GM12875 (cell line): ENCODE results near the gene GLB1L2.
"Not testable (repeated sequence)": the region's sequence is repeated elsewhere in the genome, so short reads cannot be mapped to it uniquely, and the experiment has no call there.

Experiments used
- H3K4me3 ChIP-seq: one replicate; pipeline ENCODE4 v1.5.1; 2011; ENCODE audit warnings: low read depth, low read length, control low read depth
- CTCF ChIP-seq: IDR thresholded peaks from 2 replicates; pipeline ENCODE4 v1.5.1; 2011; ENCODE audit warnings: low read depth, mild to moderate bottlenecking, control low read depth, inconsistent platforms, low read length, moderate library complexity, borderline replicate concordance; ENCODE audit not compliant: insufficient read depth

The GLB1L2 gene, protein sequence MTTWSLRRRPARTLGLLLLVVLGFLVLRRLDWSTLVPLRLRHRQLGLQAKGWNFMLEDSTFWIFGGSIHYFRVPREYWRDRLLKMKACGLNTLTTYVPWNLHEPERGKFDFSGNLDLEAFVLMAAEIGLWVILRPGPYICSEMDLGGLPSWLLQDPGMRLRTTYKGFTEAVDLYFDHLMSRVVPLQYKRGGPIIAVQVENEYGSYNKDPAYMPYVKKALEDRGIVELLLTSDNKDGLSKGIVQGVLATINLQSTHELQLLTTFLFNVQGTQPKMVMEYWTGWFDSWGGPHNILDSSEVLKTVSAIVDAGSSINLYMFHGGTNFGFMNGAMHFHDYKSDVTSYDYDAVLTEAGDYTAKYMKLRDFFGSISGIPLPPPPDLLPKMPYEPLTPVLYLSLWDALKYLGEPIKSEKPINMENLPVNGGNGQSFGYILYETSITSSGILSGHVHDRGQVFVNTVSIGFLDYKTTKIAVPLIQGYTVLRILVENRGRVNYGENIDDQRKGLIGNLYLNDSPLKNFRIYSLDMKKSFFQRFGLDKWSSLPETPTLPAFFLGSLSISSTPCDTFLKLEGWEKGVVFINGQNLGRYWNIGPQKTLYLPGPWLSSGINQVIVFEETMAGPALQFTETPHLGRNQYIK

DNA sequence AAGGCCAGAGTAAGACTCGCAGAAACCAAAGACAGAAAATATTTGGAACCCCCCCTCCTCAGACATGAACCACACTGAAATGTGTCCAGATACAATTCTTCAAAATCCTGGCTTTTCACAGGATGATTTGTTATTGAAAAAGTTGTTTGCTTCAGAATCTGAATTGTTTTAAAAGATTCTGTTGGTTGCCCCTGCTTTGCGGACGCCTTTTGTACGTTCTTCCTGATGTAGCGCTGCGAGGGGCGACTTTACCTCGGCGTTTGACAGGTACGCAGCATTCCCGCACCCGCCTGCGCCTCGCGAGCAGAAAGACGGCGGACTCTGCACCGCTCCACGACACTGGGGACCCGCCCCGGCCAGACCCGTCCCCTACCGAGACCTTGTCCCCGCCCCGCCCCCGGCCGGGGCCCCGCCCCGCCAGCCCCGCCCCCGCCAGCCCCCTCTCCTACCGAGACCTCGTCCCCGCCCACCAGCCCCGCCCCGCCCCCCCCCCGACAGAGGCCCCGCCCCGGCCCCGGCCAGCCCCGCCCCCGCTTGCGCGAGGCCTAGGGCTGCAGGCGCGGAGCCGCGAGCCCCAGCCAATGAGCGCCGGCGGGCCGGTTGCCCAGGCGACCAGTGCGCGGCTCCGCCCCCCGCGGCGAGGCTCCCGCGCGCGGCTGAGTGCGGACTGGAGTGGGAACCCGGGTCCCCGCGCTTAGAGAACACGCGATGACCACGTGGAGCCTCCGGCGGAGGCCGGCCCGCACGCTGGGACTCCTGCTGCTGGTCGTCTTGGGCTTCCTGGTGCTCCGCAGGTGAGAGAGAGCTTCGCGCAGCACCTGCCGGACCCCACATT is at the start of gene GLB1L2:
Gene GLB1L2 (plus strand): TSS at position 635 of the 835 bp plus-strand sequence. CDS start 74 bp downstream, at position 709.
- TF ChIP-seq CTCF, result no peak
- peak within 1 kb of the TSS; percentile 41 for H3K4me3 ChIP-seq

GRCh38 chr11:134282121-134283045 is 49.4 kb upstream of the GLB1L2 start:
- no peak overlapping the region for H3K4me3 ChIP-seq

DNA sequence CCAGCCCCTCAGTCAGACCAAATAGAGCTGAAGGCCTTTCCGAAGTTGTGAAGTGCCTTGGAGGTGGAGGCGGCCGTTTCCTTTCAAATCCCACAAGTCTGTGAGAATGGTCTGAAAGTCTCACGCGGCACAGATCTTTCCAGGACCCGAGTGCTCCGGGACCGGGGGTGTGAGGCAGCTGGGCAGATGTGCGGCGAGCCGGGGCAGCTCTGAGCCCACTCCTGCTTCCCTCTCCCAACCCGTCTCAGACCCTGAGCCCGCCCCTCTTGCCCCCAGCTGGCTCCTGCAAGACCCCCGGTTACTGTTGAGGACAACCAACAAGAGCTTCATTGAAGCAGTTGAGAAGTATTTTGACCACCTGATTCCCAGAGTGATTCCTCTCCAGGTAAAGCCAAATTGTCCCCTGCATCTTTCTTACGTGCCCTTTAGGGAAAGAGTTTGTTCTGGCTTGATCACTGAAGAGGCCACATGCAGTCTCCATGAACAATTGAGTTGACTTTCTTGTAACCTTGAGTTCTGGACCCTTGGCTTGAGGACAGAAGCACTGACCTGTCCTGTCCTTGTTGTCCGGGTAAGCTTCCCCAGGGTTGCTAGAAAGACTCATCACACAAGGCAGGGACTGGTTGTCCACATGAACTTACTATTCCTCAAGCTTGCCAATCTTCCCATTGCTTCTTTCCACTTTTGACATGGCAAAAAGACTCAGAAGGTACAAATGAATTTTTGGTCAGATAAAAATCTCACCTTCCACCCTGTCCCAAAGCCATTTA is 48.1 kb upstream of the GLB1L2 start:
- no peak overlapping the region for H3K4me3 ChIP-seq
- TF ChIP-seq CTCF, result no peak

More at GRCh38 chr11:134282121-134283045, 49.4 kb upstream of the GLB1L2 start:
- no peak for TF ChIP-seq CTCF

DNA sequence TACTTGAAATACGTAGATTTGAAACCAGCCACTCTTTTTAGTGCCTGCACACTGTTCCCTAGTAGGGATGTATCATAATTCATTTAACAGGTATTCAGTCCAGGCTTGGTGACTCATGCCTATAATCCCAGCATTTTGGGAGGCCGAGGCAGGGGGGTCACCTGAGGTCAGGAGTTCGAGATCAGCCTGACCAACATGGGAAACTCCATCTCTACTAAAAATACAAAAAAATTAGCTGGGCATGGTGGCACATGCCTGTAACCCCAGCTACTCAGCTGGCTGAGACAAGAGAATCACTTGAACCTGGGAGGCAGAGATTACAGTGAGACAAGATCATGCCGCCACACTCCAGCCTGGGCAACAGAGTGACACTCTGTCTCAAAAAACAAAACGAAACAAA is 47.4 kb upstream of the GLB1L2 start:
- H3K4me3 ChIP-seq, result not testable (repeated sequence)

GRCh38 chr11:134287561-134287960 is 44.2 kb upstream of the GLB1L2 start:
- H3K4me3 ChIP-seq, result no peak overlapping the region
- TF ChIP-seq CTCF, result no peak

- TF ChIP-seq CTCF, result no peak
- no peak overlapping the region for H3K4me3 ChIP-seq
These were observed 43.3 kb upstream of the GLB1L2 start for GRCh38 chr11:134288486-134288885.
